Measurements from ENCODE around the gene MAP1LC3A.
"Not testable (repeated sequence)": the region's sequence is repeated elsewhere in the genome, so short reads cannot be mapped to it uniquely, and the experiment has no call there.

The MAP1LC3A gene

DNA sequence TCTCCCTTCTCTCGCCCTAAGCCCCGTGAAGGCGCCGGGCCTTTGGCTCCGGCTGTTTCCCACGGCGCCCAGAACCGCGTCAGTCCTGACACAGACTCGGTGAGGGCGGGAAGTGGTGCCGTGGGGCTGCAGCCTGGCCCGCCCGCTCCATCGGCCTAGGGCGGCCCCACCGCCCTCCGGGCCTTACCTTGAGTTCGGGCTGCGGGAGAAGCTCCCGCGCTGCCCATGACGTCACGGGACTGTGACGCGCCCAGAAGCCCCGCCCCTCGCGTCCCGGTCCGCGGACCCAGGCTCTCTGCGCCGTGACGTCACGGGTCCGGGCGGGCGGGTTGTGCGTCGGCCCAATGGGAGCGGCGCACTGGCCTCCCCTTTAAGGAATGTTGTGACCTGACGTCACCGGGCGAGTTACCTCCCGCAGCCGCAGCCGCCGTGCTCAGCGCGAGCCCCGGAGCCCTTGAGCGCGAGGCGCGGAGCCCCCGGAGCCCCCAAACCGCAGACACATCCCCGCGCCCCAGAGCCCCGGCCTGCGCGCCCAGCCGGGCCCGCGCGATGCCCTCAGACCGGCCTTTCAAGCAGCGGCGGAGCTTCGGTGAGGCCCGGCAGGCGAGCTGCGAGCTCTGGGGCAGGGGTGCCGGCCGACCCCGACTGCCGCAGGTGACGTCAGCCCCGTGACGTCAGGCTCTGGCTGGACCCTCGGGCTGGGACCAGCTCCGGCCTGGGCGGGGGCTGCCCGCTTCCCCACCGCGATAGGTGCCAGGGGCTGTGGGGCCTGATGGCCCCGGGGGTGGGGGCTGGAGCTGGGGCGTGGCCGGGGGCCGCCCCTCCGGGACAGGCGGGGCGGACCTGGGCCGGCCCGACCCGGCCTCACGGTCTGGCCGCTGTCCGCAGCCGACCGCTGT, at the start of gene MAP1LC3A:
TSS of gene MAP1LC3A (plus strand) at position 399 of the 899 bp plus-strand sequence. CDS start at position 550, 151 bp downstream.
- DNase-seq (ENCODE audit: low read depth): peak; percentile 67
- H3K4me3 ChIP-seq (ENCODE audit: low read length): peak within 1 kb of the TSS; percentile 81
- TF ChIP-seq, protein P1, sequence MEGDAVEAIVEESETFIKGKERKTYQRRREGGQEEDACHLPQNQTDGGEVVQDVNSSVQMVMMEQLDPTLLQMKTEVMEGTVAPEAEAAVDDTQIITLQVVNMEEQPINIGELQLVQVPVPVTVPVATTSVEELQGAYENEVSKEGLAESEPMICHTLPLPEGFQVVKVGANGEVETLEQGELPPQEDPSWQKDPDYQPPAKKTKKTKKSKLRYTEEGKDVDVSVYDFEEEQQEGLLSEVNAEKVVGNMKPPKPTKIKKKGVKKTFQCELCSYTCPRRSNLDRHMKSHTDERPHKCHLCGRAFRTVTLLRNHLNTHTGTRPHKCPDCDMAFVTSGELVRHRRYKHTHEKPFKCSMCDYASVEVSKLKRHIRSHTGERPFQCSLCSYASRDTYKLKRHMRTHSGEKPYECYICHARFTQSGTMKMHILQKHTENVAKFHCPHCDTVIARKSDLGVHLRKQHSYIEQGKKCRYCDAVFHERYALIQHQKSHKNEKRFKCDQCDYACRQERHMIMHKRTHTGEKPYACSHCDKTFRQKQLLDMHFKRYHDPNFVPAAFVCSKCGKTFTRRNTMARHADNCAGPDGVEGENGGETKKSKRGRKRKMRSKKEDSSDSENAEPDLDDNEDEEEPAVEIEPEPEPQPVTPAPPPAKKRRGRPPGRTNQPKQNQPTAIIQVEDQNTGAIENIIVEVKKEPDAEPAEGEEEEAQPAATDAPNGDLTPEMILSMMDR (conservative IDR thresholded peaks at IDR 0.05; ENCODE audit: low read depth, low read length): no peak

DNA sequence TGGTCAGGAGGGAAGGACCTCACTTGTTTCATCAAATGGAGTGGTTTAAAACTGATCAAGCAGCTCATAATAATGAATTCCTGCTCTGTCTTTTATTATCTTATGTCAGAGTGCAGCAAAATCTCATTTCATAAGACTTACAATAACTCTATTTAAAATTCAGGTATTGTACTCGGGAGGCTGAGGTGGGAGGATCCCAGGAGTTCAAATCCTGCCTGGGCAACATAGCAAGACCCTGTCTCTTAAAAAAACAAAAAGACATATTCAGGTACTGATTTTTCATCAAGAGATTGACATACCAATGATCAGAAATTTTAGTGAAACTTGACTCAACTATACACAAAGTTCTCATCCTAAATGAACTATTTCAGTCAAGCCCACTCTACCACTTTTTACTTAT, 47.9 kb upstream of the MAP1LC3A start:
- TF ChIP-seq, protein P1 (conservative IDR thresholded peaks at IDR 0.05; ENCODE audit: low read depth, low read length): no peak
- no peak overlapping the region for H3K4me3 ChIP-seq (ENCODE audit: low read length)
- DNase-seq (ENCODE audit: low read depth): no peak

DNA sequence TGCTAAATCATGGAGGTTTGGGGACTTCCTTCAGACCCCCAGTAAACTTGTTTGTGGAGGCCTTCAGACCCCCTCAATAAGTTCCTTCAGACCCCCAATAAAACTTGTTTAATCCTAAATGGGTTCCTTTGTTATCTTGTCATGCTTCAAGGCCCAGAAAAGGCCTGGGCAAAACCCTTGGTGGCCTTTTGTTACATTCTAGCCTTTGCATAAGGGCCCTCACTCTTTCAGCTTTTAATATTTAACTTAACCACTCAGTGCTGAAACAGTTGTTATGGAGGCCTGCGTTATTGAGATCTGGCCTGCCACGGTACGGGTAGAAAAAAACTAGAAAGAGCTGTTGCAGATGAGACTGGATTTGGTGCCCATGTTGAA, 46.6 kb upstream of the MAP1LC3A start:
- TF ChIP-seq, protein P1 (conservative IDR thresholded peaks at IDR 0.05; ENCODE audit: low read depth, low read length): no peak
- no peak overlapping the region for H3K4me3 ChIP-seq (ENCODE audit: low read length)
- no peak for DNase-seq (ENCODE audit: low read depth)

DNA sequence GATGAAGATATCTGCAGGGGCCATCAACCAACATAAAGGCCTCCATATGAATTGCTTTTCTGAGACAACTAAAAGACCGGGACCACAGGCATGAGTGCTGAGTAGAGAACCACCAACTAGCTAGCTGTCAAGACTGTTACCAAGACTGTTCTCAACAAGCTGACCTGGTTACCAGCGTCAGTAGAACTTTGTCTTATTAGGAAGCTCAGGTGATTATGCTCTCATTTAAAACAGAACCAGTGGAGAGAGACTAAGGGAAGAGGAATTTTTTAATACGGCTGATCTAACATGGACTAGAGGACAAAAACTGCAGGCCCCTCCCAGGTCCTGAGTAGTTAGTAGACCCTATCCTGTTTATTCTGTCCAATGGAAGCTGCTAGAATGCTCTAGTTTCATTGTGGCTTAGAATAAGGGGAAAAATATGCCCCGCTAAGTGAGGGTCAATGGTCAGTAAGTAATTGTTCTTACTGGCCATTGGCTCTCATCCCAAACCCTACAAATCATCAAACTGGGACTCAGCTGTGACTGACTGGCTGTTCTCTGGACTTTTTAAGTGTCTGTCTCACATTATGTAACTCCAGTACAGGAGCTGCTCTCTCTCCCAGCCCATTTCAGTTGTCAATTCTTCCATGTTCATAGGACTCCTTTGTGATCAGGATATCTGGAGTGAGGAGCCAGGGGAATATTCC, 46.1 kb upstream of the MAP1LC3A start:
- TF ChIP-seq, protein P1 (conservative IDR thresholded peaks at IDR 0.05; ENCODE audit: low read depth, low read length): no peak
- no peak for DNase-seq (ENCODE audit: low read depth)
- no peak overlapping the region for H3K4me3 ChIP-seq (ENCODE audit: low read length)

DNA sequence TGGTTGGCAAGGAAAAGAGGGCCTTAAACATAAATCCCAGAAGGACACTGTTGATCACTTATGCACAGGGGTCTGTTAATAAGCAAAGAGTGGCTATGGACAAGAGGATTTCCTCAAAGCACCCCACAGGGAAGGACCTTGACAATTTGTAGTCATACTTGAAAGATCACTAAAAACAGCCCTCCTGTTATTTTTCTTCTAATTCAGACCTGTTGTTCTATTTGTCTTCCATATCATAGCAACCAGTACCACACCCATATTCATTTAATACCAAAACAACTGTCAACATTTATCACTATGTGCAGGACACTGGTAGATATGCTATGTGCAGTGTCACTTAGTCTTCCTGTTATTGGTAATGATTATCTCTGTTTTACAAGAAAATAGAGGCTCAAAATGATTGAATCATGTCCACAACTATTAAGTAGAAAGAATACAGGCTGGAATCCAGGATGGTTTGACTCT, 45.5 kb upstream of the MAP1LC3A start:
- TF ChIP-seq, protein P1 (conservative IDR thresholded peaks at IDR 0.05; ENCODE audit: low read depth, low read length): no peak
- no peak for DNase-seq (ENCODE audit: low read depth)
- H3K4me3 ChIP-seq (ENCODE audit: low read length): no peak overlapping the region

DNA sequence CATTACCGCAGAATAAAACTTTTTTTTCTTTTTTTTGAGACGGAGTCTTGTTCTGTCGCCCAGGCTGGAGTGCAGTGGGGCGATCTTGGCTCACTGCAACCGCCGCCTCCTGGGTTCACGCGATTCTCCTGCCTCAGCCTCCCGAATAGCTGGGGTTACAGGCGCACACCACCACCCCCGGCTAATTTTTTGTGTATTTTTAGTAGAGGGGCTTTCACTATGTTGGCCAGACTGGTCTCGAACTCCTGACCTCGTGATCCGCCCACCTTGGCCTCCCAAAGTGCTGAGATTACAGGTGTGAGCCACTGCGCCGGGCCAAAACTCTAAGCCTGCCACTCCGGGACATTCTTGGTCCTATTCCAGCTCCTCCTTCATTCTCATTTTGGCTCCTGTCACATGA, 44.5 kb upstream of the MAP1LC3A start:
- not testable (repeated sequence) for DNase-seq (ENCODE audit: low read depth); H3K4me3 ChIP-seq (ENCODE audit: low read length)

DNA sequence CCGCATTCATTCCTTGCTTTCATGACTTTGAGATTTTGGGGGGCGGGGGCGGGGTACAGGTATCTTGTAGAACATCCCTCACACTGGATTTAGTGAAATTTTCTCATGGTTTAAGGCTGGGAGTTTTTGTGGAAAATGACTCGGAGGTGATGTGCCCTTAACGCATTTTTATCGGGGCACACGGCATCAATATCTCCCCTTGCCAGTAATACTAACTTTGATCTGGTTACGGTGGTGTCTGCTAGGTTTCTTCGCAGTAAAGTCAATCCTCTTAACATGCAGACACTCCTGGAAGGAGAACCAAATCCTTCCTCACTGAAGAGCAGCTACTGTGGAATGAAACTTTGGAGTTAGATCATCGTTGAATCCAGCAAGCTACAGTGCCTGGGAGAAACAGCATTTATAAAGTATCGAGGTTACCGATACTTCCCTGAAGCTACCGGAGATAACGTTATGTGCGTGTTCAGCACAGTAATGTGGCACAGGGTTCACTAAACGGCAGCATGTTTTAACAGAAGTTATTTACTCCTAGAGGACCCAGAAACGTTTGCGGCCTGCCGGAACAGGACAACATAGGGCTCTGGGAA, 43.5 kb upstream of the MAP1LC3A start:
- no peak for DNase-seq (ENCODE audit: low read depth)
- H3K4me3 ChIP-seq (ENCODE audit: low read length): peak overlapping the region; percentile 92
- TF ChIP-seq, protein P1 (conservative IDR thresholded peaks at IDR 0.05; ENCODE audit: low read depth, low read length): no peak
